Measurements from ENCODE around the gene NEB.

The NEB gene

GRCh38 chr2:151691631-151692030 lies 42.6 kb downstream of the NEB start:
- DNase-seq (ENCODE audit: low spot score) = no peak

- DNase-seq (ENCODE audit: low spot score) = no peak
Measured at GRCh38 chr2:151688719-151689118, 45.6 kb downstream of the NEB start.

- no peak for DNase-seq (ENCODE audit: low spot score)
Measured at GRCh38 chr2:151682459-151683003, 51.7 kb downstream of the NEB start.

- DNase-seq (ENCODE audit: low spot score) = no peak
Measured at GRCh38 chr2:151681051-151681450, 53.2 kb downstream of the NEB start.

GRCh38 chr2:151679994-151680393 lies 54.3 kb downstream of the NEB start:
- DNase-seq (ENCODE audit: low spot score) = no peak

- DNase-seq (ENCODE audit: low spot score) = no peak
Measured at GRCh38 chr2:151678849-151679248, 55.4 kb downstream of the NEB start.

- DNase-seq (ENCODE audit: low spot score) = no peak
Measured at GRCh38 chr2:151673016-151673415, 61.3 kb downstream of the NEB start.

GRCh38 chr2:151672277-151672676 lies 62.0 kb downstream of the NEB start:
- DNase-seq (ENCODE audit: low spot score) = no peak

GRCh38 chr2:151670846-151671597 lies 63.3 kb downstream of the NEB start:
- DNase-seq (ENCODE audit: low spot score) = no peak

GRCh38 chr2:151670346-151670745 lies 63.9 kb downstream of the NEB start:
- DNase-seq (ENCODE audit: low spot score) = no peak

GRCh38 chr2:151669585-151670081 lies 64.6 kb downstream of the NEB start:
- no peak for DNase-seq (ENCODE audit: low spot score)

- no peak for DNase-seq (ENCODE audit: low spot score)
Measured at GRCh38 chr2:151668737-151669136, 65.5 kb downstream of the NEB start.

- no peak for DNase-seq (ENCODE audit: low spot score)
Measured at GRCh38 chr2:151665959-151666358, 68.3 kb downstream of the NEB start.

- DNase-seq (ENCODE audit: low spot score) = no peak
Measured at GRCh38 chr2:151664520-151664919, 69.8 kb downstream of the NEB start.

GRCh38 chr2:151661625-151662024 lies 72.7 kb downstream of the NEB start:
- no peak for DNase-seq (ENCODE audit: low spot score)

GRCh38 chr2:151658081-151658480 lies 76.2 kb downstream of the NEB start:
- no peak for DNase-seq (ENCODE audit: low spot score)

GRCh38 chr2:151657667-151658076 lies 76.6 kb downstream of the NEB start:
- no peak for DNase-seq (ENCODE audit: low spot score)

GRCh38 chr2:151655663-151656398 lies 78.4 kb downstream of the NEB start:
- DNase-seq (ENCODE audit: low spot score) = no peak

GRCh38 chr2:151654891-151655290 lies 79.4 kb downstream of the NEB start:
- DNase-seq (ENCODE audit: low spot score) = no peak

GRCh38 chr2:151654085-151654484 lies 80.2 kb downstream of the NEB start:
- DNase-seq (ENCODE audit: low spot score) = no peak

GRCh38 chr2:151651274-151651673 lies 83.0 kb downstream of the NEB start:
- DNase-seq (ENCODE audit: low spot score) = no peak

- no peak for DNase-seq (ENCODE audit: low spot score)
Measured at GRCh38 chr2:151650456-151650855, 83.8 kb downstream of the NEB start.

- no peak for DNase-seq (ENCODE audit: low spot score)
Measured at GRCh38 chr2:151649966-151650365, 84.3 kb downstream of the NEB start.

All from AG08396 (cell line).